ENCODE results near the gene ASCL2. TPM values are rescaled to one million over a fixed set of nuclear protein-coding genes. Genes with fewer than 3 reads are reported as not detected.

ASCL2 gene
- total and polyA plus RNA-seq, 2 donors from 2014 or later, result 1.2 to 5.0 TPM

GRCh38 chr11:2305140-2305778, 34.9 kb upstream of the ASCL2 start:
- FAIRE-seq, result no peak
- intact Hi-C loops (cut with DNase I), result no loop called here
- Histone ChIP-seq H3K27me3 (ENCODE audit: control insufficient read depth, insufficient read depth, low read length) (no peaks in the 10 kb centered on the region), H3K27ac (ENCODE audit: low read depth in 2 of 2, low read length in 2 of 2) (peak overlapping the region; percentile 17 to 22), H3K9ac (ENCODE audit: low read length in 3 of 3) (peak overlapping the region in 1 of 3 donors; percentile 7), H3K9me3 (ENCODE audit: control insufficient read depth in 2 of 3, insufficient read depth in 1 of 3, low read length in 3 of 3) (no peaks in the 10 kb centered on the region), H3K36me3 (ENCODE audit: control insufficient read depth in 2 of 3, insufficient read depth in 3 of 3, low read length in 3 of 3) (no peaks in the 10 kb centered on the region), H3K4me3 (ENCODE audit: low read length in 3 of 3) (no peak overlapping the region), H3K4me1 (ENCODE audit: control insufficient read depth in 2 of 3, insufficient read depth in 2 of 3, low read depth in 1 of 3, low read length in 3 of 3) (peaks cover 3 to 16% (median 6%) of the 10 kb centered on the region in 3 donors)
- peak; percentile 69 to 94 (median 83) for DNase-seq
- peak; percentile 96 for TF ChIP-seq CTCF (IDR thresholded peaks at IDR 0.05; ENCODE audit: borderline replicate concordance, extremely low read depth, insufficient read depth)

GRCh38 chr11:2304506-2305139, 34.2 kb upstream of the ASCL2 start:
- Histone ChIP-seq H3K27ac (ENCODE audit: low read depth in 2 of 2, low read length in 2 of 2) (no peak overlapping the region), H3K4me1 (ENCODE audit: control insufficient read depth in 2 of 3, insufficient read depth in 2 of 3, low read depth in 1 of 3, low read length in 3 of 3) (peaks cover 3 to 16% (median 6%) of the 10 kb centered on the region in 3 donors), H3K9me3 (ENCODE audit: control insufficient read depth in 2 of 3, insufficient read depth in 1 of 3, low read length in 3 of 3) (no peaks in the 10 kb centered on the region), H3K36me3 (ENCODE audit: control insufficient read depth in 2 of 3, insufficient read depth in 3 of 3, low read length in 3 of 3) (no peaks in the 10 kb centered on the region), H3K27me3 (ENCODE audit: control insufficient read depth, insufficient read depth, low read length) (no peaks in the 10 kb centered on the region), H3K9ac (ENCODE audit: low read length in 3 of 3) (peak overlapping the region in 1 of 3 donors; percentile 7), H3K4me3 (ENCODE audit: low read length in 3 of 3) (no peak overlapping the region)
- no peak for TF ChIP-seq CTCF (IDR thresholded peaks at IDR 0.05; ENCODE audit: borderline replicate concordance, extremely low read depth, insufficient read depth)
- FAIRE-seq, result no peak
- intact Hi-C loops (cut with DNase I), result loop anchor here (5.0 kb wide), 1 partner anchor 113 kb away; no protein-coding TSS in a partner anchor
- DNase-seq, result peak in 3 of 5 donors; percentile 9 to 74 (median 55)

GRCh38 chr11:2303627-2304505, 33.5 kb upstream of the ASCL2 start:
- intact Hi-C loops (cut with DNase I), result loop anchor here (5.0 kb wide), 1 partner anchor 113 kb away; no protein-coding TSS in a partner anchor
- TF ChIP-seq CTCF (IDR thresholded peaks at IDR 0.05; ENCODE audit: borderline replicate concordance, extremely low read depth, insufficient read depth), result no peak
- H3K4me3 ChIP-seq (ENCODE audit: low read length in 3 of 3), result no peak overlapping the region
- peaks cover 3 to 16% (median 6%) of the 10 kb centered on the region in 3 donors for H3K4me1 ChIP-seq (ENCODE audit: control insufficient read depth in 2 of 3, insufficient read depth in 2 of 3, low read depth in 1 of 3, low read length in 3 of 3)
- no peaks in the 10 kb centered on the region for H3K9me3 ChIP-seq (ENCODE audit: control insufficient read depth in 2 of 3, insufficient read depth in 1 of 3, low read length in 3 of 3)
- no peak for FAIRE-seq
- DNase-seq, result peak in 3 of 5 donors; percentile 9 to 72 (median 55)
- no peaks in the 10 kb centered on the region for H3K36me3 ChIP-seq (ENCODE audit: control insufficient read depth in 2 of 3, insufficient read depth in 3 of 3, low read length in 3 of 3)
- no peak overlapping the region for H3K27ac ChIP-seq (ENCODE audit: low read depth in 2 of 2, low read length in 2 of 2)
- H3K27me3 ChIP-seq (ENCODE audit: control insufficient read depth, insufficient read depth, low read length), result no peaks in the 10 kb centered on the region
- no peak overlapping the region for H3K9ac ChIP-seq (ENCODE audit: low read length in 3 of 3)
